GM23248 (cell line): ENCODE data around the gene C1QBP.

ENCODE experiments used
- EZH2 ChIP-seq: fragments of 200-600 bp; sonication (generic); IDR thresholded peaks from 2 replicates; pipeline ENCODE4 v1.6.1; 2018; ENCODE audit warnings: antibody characterized with exemption, mild to moderate bottlenecking; ENCODE audit not compliant: insufficient read depth, poor library complexity, severe bottlenecking
- EZH2phosphoT487 ChIP-seq: fragments of 200-600 bp; sonication (generic); IDR thresholded peaks from 2 replicates; pipeline ENCODE4 v1.6.1; 2018; ENCODE audit warnings: antibody characterized with exemption, moderate library complexity, mild to moderate bottlenecking, low read depth; ENCODE audit not compliant: insufficient read depth

DNA sequence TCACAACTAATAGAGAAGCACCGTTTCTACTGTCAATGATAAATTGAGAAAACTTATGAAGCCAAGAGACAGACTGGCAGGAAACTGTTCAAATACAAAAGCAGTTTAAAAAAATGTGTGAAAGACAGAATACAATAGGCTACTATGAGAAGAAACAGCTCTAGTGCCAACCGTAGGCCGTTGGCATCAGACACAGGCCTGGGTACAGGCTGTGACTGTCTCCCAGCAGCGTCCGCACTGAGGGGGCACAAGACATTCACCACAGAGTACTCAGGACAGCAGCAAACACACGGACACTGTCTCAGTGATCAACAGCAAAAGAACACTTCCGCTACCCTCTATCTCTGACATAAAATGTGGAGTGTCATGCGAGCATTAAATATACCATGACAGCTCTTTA, 7.8 kb upstream of the C1QBP start:
- TF ChIP-seq EZH2phosphoT487 (no peak), EZH2 (no peak)
